A673 (cell line): Measurements from ENCODE around the gene CEP20. TPM values are rescaled to one million over a fixed set of nuclear protein-coding genes. Genes with fewer than 3 reads are reported as not detected.
A peak's percentile ranks its signal among the peaks of the same experiment; 100 is the strongest.

ENCODE experiments used
- BruUV-seq: library from RNA; stranded (reverse); fragments of 400-500 nt; replicated peaks from 2 replicates; lab custom pipeline; 2021; lab: Mats Ljungman, UMichigan
- CTCF ChIA-PET: fragments of 300-600 bp; sonication (Branson Sonifier 250); formaldehyde crosslinking; loops from one replicate; lab custom pipeline; 2022; ENCODE audit warnings: antibody characterized with exemption; lab: Charles Lee
- POLR2A ChIA-PET: fragments of 300-600 bp; sonication (Branson Sonifier 250); formaldehyde crosslinking; loops from one replicate; lab custom pipeline; 2022; ENCODE audit warnings: antibody characterized with exemption; ENCODE audit not compliant: low non-redundant PET; lab: Charles Lee
- DNase-seq: peaks from one replicate; pipeline ENCODE4 v3.0.0-alpha.2; 2015; ENCODE audit warnings: low spot score
- H3K27ac ChIP-seq: fragments of 200-600 bp; sonication (generic); 2 replicates; pipeline ENCODE4 v1.5.1; 2016; ENCODE audit warnings: mixed run types, low read depth, mild to moderate bottlenecking, mixed read lengths, antibody characterized with exemption, low read length; ENCODE audit not compliant: poor library complexity, severe bottlenecking
- H3K27me3 ChIP-seq: fragments of 200-600 bp; sonication (generic); replicated peaks from 2 replicates; pipeline ENCODE4 v1.6.1; 2017; ENCODE audit warnings: mixed run types, low read depth, mild to moderate bottlenecking, mixed read lengths, antibody characterized with exemption, low read length; ENCODE audit not compliant: insufficient read depth, poor library complexity
- H3K36me3 ChIP-seq: fragments of 200-600 bp; sonication (generic); 2 replicates; pipeline ENCODE4 v1.6.1; 2016; ENCODE audit warnings: mixed run types, mild to moderate bottlenecking, mixed read lengths, antibody characterized with exemption, low read length; ENCODE audit not compliant: insufficient read depth, poor library complexity, severe bottlenecking
- H3K4me1 ChIP-seq: fragments of 200-600 bp; sonication (generic); 2 replicates; pipeline ENCODE4 v1.6.1; 2017; ENCODE audit warnings: mixed run types, mild to moderate bottlenecking, mixed read lengths, antibody characterized with exemption, low read length; ENCODE audit not compliant: insufficient read depth, poor library complexity, severe bottlenecking
- H3K4me3 ChIP-seq: fragments of 200-600 bp; sonication (generic); 2 replicates; pipeline ENCODE4 v1.5.1; 2016; ENCODE audit warnings: low read depth, mixed run types, mild to moderate bottlenecking, mixed read lengths, low read length; ENCODE audit not compliant: poor library complexity, severe bottlenecking
- H3K9me3 ChIP-seq: fragments of 200-600 bp; sonication (generic); 2 replicates; pipeline ENCODE4 v1.6.1; 2016; ENCODE audit warnings: mixed run types, low read depth, mild to moderate bottlenecking, mixed read lengths, antibody characterized with exemption, low read length; ENCODE audit not compliant: poor library complexity, severe bottlenecking
- CTCF ChIP-seq: fragments of 300-800, 200-600 bp; sonication (generic); conservative IDR thresholded peaks from 2 replicates; pipeline ENCODE4 v1.5.1; 2017; ENCODE audit warnings: low read depth, mild to moderate bottlenecking, antibody characterized with exemption, low read length, moderate library complexity, mixed read lengths
- EZH2 ChIP-seq: fragments of 200-600 bp; sonication (generic); IDR thresholded peaks from 2 replicates; pipeline ENCODE4 v1.6.1; 2017; ENCODE audit warnings: borderline replicate concordance, low read depth, mild to moderate bottlenecking, mixed read lengths, antibody characterized with exemption, low read length; ENCODE audit not compliant: poor library complexity, severe bottlenecking
- intact Hi-C: fragments of 100-400 bp; cut with micrococcal nuclease; formaldehyde crosslinking; loops from one replicate; pipeline ENCODE4 v1.10.0; 2022; ENCODE audit not compliant: unreplicated experiment
- total RNA-seq: library from RNA; stranded (reverse); gene quantifications from 2 replicates; pipeline ENCODE4 v1.2.3, GENCODE V29; 2021

CEP20 gene
- total RNA-seq, 1 experiment from 2014 or later, result 51.0 TPM

- no peak overlapping the region for H3K27ac ChIP-seq
- no peaks in the 10 kb centered on the region for H3K36me3 ChIP-seq
- no peak overlapping the region for H3K4me3 ChIP-seq
- H3K9me3 ChIP-seq, result no peaks in the 10 kb centered on the region
- CTCF ChIA-PET, result no interaction called here
- TF ChIP-seq CTCF (no peak), EZH2 (no peak)
- no peaks in the 10 kb centered on the region for H3K4me1 ChIP-seq
- intact Hi-C loops, result no loop called here
- POLR2A ChIA-PET, result no interaction called here
- BruUV-seq, result no TSS peak
- DNase-seq, result no peak
- H3K27me3 ChIP-seq, result no peaks in the 10 kb centered on the region
Measured at GRCh38 chr16:15911198-15911597, 22.8 kb upstream of the CEP20 start.

- no peak for TF ChIP-seq CTCF
- no peak for TF ChIP-seq EZH2
- Histone ChIP-seq H3K27me3 (no peaks in the 10 kb centered on the region), H3K27ac (no peak overlapping the region), H3K4me1 (no peaks in the 10 kb centered on the region), H3K36me3 (no peaks in the 10 kb centered on the region), H3K4me3 (no peak overlapping the region), H3K9me3 (no peaks in the 10 kb centered on the region)
- POLR2A ChIA-PET, result no interaction called here
- intact Hi-C loops, result no loop called here
- peak; percentile 39 for DNase-seq
- CTCF ChIA-PET, result no interaction called here
- BruUV-seq, result no TSS peak
Measured at GRCh38 chr16:15907863-15908478, 19.6 kb upstream of the CEP20 start.

- ChIA-PET POLR2A (no interaction called here), CTCF (interaction anchor here (0.5 kb wide), 1 partner anchor 155 kb away, joined by 6 read pairs; no protein-coding TSS in a partner anchor)
- TF ChIP-seq EZH2 (no peak), CTCF (no peak)
- DNase-seq, result no peak
- H3K4me3 ChIP-seq, result no peak overlapping the region
- intact Hi-C loops, result no loop called here
- no peaks in the 10 kb centered on the region for H3K9me3 ChIP-seq
- no peak overlapping the region for H3K27ac ChIP-seq
- no peaks in the 10 kb centered on the region for H3K36me3 ChIP-seq
- no TSS peak for BruUV-seq
- no peaks in the 10 kb centered on the region for H3K4me1 ChIP-seq
- H3K27me3 ChIP-seq, result no peaks in the 10 kb centered on the region
Measured at GRCh38 chr16:15906439-15906838, 18.0 kb upstream of the CEP20 start.
